ENCODE measurements around the gene DYNLT1.
"Not testable (repeated sequence)": the region's sequence is repeated elsewhere in the genome, so short reads cannot be mapped to it uniquely, and the experiment has no call there.

Gene DYNLT1

DNA sequence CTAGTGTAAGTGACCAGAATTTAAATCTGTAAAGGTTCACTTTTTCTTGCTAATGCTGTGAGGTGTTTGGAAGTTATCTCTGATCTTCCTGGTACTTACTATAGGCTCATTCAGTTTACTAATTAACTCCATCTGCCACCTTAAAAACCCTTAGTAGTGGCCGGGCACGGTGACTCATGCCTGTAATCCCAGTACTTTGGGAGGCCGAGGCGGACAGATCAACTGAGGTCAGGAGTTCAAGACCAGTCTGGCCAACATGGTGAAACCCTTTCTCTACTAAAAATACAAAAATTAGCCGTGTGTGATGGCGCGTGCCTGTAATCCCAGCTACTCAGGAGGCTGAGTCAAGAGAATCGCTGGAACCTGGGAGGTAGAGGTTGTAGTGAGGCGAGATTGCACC, 12.4 kb upstream of the DYNLT1 start:
- H3K4me2 ChIP-seq (ENCODE audit: insufficient read depth, low read length, poor library complexity, severe bottlenecking); H3K9ac ChIP-seq (ENCODE audit: low read depth, low read length, poor library complexity); H2BK120ac ChIP-seq (ENCODE audit: low read depth, low read length); H3K4ac ChIP-seq (ENCODE audit: low read length); H3K4me3 ChIP-seq (ENCODE audit: low read length in 2 of 2); H2AK5ac ChIP-seq (ENCODE audit: low read depth, low read length); H2BK12ac ChIP-seq (ENCODE audit: low read length); H3K14ac ChIP-seq (ENCODE audit: low read length); H2BK15ac ChIP-seq (ENCODE audit: low read length); H2AFZ ChIP-seq (ENCODE audit: low read length); H3K36me3 ChIP-seq (replicated peaks in 1 of 2; ENCODE audit: control insufficient read depth in 2 of 2, insufficient read depth in 2 of 2, low read length in 2 of 2); H3K27ac ChIP-seq (replicated peaks; ENCODE audit: low read length); H3K23ac ChIP-seq (ENCODE audit: low read depth, low read length, poor library complexity); H2BK5ac ChIP-seq (ENCODE audit: low read length); H3K18ac ChIP-seq (ENCODE audit: low read length); H3K9me3 ChIP-seq (replicated peaks in 1 of 2; ENCODE audit: control insufficient read depth in 2 of 2, insufficient read depth in 1 of 2, low read depth in 1 of 2, low read length in 2 of 2); H4K91ac ChIP-seq (ENCODE audit: low read depth, low read length, poor library complexity); DNase-seq (ENCODE audit: low spot score); H3K79me1 ChIP-seq (ENCODE audit: low read depth, low read length); H3K4me1 ChIP-seq (ENCODE audit: control insufficient read depth in 2 of 2, insufficient read depth in 1 of 2, low read depth in 1 of 2, low read length in 2 of 2); H4K8ac ChIP-seq (ENCODE audit: low read depth, low read length): not testable (repeated sequence)
- peaks cover 0 to 17% (median 0%) of the 10 kb centered on the region in 3 experiments for H3K27me3 ChIP-seq (ENCODE audit: control insufficient read depth in 3 of 3, insufficient read depth in 3 of 3, low read depth in 1 of 3, low read length in 3 of 3)
- no CpG with 5 or more reads among the region's 9 CpGs for WGBS, 2 donors (ENCODE audit: extremely low coverage in 2 of 2, insufficient read length in 2 of 2, insufficient replicate concordance in 1 of 2)

DNA sequence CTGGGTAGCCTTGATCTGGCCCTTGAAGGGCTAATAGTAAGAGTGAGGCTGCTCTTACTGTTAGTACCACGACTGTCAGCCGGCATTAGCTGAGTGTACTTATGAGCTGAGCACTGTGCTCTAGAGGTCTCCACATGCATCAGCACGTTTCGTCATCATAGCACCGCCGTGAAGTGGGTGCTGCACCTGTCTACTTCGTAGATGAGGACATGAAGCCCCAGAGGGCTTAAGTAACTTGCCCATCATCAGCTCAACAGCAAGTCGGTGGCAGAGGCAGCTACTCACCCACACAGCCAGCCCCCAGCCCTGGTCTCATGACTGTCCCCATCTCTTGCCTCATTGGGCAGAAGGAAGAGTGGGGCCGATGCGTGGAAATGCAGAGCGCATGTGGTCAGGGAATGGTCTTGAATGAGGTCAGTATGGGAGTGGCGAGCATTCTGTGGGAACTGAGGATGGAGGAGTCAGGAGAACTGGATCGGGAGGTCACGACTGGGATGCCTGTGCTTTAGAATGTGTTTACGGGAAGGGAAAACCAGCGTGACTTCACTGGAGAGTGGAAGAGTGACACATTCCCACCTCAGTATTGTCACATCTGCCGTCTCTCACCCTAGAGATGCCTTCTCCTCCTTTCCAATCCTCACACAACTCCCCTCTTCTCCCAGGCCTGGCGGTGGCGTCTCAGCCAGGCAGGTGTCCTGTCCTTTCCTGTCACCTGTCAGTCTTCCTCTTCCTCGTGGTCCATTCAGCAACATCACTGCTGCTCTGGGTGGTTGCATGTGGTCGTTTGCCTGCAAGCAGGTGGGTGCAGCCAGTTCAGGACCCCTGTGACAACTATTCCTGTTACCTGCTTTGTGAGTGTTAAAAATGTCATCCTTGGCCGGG, 11.3 kb upstream of the DYNLT1 start:
- H3K23ac ChIP-seq (ENCODE audit: low read depth, low read length, poor library complexity): no peak overlapping the region
- peaks cover 0 to 7% (median 0%) of the 10 kb centered on the region in 3 experiments for H3K27me3 ChIP-seq (ENCODE audit: control insufficient read depth in 3 of 3, insufficient read depth in 3 of 3, low read depth in 1 of 3, low read length in 3 of 3)
- no peak for DNase-seq (ENCODE audit: low spot score)
- no peaks in the 10 kb centered on the region for H3K36me3 ChIP-seq (replicated peaks in 1 of 2; ENCODE audit: control insufficient read depth in 2 of 2, insufficient read depth in 2 of 2, low read length in 2 of 2)
- H2BK5ac ChIP-seq (ENCODE audit: low read length): no peak overlapping the region
- no peak overlapping the region for H3K4ac ChIP-seq (ENCODE audit: low read length)
- H3K9ac ChIP-seq (ENCODE audit: low read depth, low read length, poor library complexity): no peak overlapping the region
- no peak overlapping the region for H4K8ac ChIP-seq (ENCODE audit: low read depth, low read length)
- H2BK12ac ChIP-seq (ENCODE audit: low read length): no peak overlapping the region
- H4K91ac ChIP-seq (ENCODE audit: low read depth, low read length, poor library complexity): no peak overlapping the region
- H3K18ac ChIP-seq (ENCODE audit: low read length): no peak overlapping the region
- H2BK15ac ChIP-seq (ENCODE audit: low read length): no peak overlapping the region
- no peak overlapping the region for H3K4me2 ChIP-seq (ENCODE audit: insufficient read depth, low read length, poor library complexity, severe bottlenecking)
- no CpG with 5 or more reads among the region's 22 CpGs for WGBS, 2 donors (ENCODE audit: extremely low coverage in 2 of 2, insufficient read length in 2 of 2, insufficient replicate concordance in 1 of 2)
- no peak overlapping the region for H2BK120ac ChIP-seq (ENCODE audit: low read depth, low read length)
- peaks cover 0 to 3% of the 10 kb centered on the region in 2 donors for H3K4me1 ChIP-seq (ENCODE audit: control insufficient read depth in 2 of 2, insufficient read depth in 1 of 2, low read depth in 1 of 2, low read length in 2 of 2)
- no peaks in the 10 kb centered on the region for H3K79me1 ChIP-seq (ENCODE audit: low read depth, low read length)
- H2AFZ ChIP-seq (ENCODE audit: low read length): no peak overlapping the region
- H3K9me3 ChIP-seq (replicated peaks in 1 of 2; ENCODE audit: control insufficient read depth in 2 of 2, insufficient read depth in 1 of 2, low read depth in 1 of 2, low read length in 2 of 2): no peaks in the 10 kb centered on the region
- no peak overlapping the region for H3K14ac ChIP-seq (ENCODE audit: low read length)
- no peak overlapping the region for H2AK5ac ChIP-seq (ENCODE audit: low read depth, low read length)
- no peak overlapping the region for H3K4me3 ChIP-seq (ENCODE audit: low read length in 2 of 2)
- H3K27ac ChIP-seq (replicated peaks; ENCODE audit: low read length): no peak overlapping the region

DNA sequence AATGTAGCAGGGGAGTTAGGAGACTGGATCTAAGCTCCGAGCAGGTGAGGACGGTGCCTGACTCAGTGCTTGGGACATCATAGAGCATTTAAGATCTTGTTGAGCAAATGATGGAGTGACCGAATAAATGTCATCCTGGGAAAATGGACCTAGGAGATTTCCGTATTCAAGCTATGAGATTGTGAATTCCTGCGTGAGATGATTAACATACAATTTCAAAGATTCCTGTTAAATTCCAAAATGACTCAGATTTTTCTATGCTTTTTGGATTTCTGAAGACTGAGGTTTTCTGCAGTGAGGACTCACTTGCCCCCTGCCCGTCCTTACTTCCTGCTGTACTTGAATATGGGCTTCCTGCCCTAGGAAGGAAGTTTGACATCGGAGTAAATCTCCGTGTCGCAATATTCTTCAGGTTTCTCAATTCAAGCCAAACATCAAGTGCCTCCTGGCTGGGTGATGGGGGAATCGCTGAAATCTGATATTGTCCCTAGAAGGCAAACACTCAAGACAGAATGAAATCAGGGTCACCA, 10.5 kb upstream of the DYNLT1 start:
- no peaks in the 10 kb centered on the region for H3K79me1 ChIP-seq (ENCODE audit: low read depth, low read length)
- peaks cover 0 to 6% (median 0%) of the 10 kb centered on the region in 3 experiments for H3K27me3 ChIP-seq (ENCODE audit: control insufficient read depth in 3 of 3, insufficient read depth in 3 of 3, low read depth in 1 of 3, low read length in 3 of 3)
- H4K8ac ChIP-seq (ENCODE audit: low read depth, low read length): no peak overlapping the region
- H3K27ac ChIP-seq (replicated peaks; ENCODE audit: low read length): no peak overlapping the region
- peaks cover 0 to 3% of the 10 kb centered on the region in 2 donors for H3K4me1 ChIP-seq (ENCODE audit: control insufficient read depth in 2 of 2, insufficient read depth in 1 of 2, low read depth in 1 of 2, low read length in 2 of 2)
- H3K23ac ChIP-seq (ENCODE audit: low read depth, low read length, poor library complexity): peak overlapping the region; percentile 14
- H2BK120ac ChIP-seq (ENCODE audit: low read depth, low read length): no peak overlapping the region
- H3K36me3 ChIP-seq (replicated peaks in 1 of 2; ENCODE audit: control insufficient read depth in 2 of 2, insufficient read depth in 2 of 2, low read length in 2 of 2): no peaks in the 10 kb centered on the region
- no peak for DNase-seq (ENCODE audit: low spot score)
- no peak overlapping the region for H3K4me2 ChIP-seq (ENCODE audit: insufficient read depth, low read length, poor library complexity, severe bottlenecking)
- H2AFZ ChIP-seq (ENCODE audit: low read length): peak overlapping the region; percentile 32
- H4K91ac ChIP-seq (ENCODE audit: low read depth, low read length, poor library complexity): no peak overlapping the region
- no peak overlapping the region for H3K14ac ChIP-seq (ENCODE audit: low read length)
- H2BK5ac ChIP-seq (ENCODE audit: low read length): no peak overlapping the region
- no CpG with 5 or more reads among the region's 10 CpGs for WGBS, 2 donors (ENCODE audit: extremely low coverage in 2 of 2, insufficient read length in 2 of 2, insufficient replicate concordance in 1 of 2)
- H3K9ac ChIP-seq (ENCODE audit: low read depth, low read length, poor library complexity): no peak overlapping the region
- no peak overlapping the region for H3K4ac ChIP-seq (ENCODE audit: low read length)
- H3K4me3 ChIP-seq (ENCODE audit: low read length in 2 of 2): no peak overlapping the region
- no peak overlapping the region for H2BK15ac ChIP-seq (ENCODE audit: low read length)
- H3K18ac ChIP-seq (ENCODE audit: low read length): no peak overlapping the region
- H3K9me3 ChIP-seq (replicated peaks in 1 of 2; ENCODE audit: control insufficient read depth in 2 of 2, insufficient read depth in 1 of 2, low read depth in 1 of 2, low read length in 2 of 2): no peaks in the 10 kb centered on the region
- H2AK5ac ChIP-seq (ENCODE audit: low read depth, low read length): no peak overlapping the region
- H2BK12ac ChIP-seq (ENCODE audit: low read length): no peak overlapping the region

DNA sequence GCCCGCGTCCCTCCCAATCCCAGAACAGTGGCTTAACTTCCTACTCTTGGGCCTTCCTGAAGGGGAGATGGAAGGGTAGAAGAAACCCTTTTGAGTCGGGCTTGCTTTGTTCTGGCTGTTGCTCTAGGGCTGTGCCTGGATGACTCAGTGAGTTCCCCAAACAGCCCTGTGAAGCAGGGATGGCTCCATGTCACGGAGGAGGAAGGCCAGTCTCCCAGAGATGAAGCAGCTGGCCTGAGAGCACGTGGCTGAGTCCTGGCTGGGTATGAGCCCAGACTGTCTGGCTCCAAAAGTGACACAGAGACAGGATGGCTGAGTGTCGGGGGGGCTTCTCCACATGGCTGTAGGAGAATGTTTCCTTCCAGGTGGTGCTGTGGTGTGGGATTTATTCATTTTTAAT, 10.0 kb upstream of the DYNLT1 start:
- WGBS, 2 donors (ENCODE audit: extremely low coverage in 2 of 2, insufficient read length in 2 of 2, insufficient replicate concordance in 1 of 2): no CpG with 5 or more reads among the region's 6 CpGs
- H2AK5ac ChIP-seq (ENCODE audit: low read depth, low read length): peak overlapping the region; percentile 9
- H2BK12ac ChIP-seq (ENCODE audit: low read length): no peak overlapping the region
- peak overlapping the region; percentile 32 for H2AFZ ChIP-seq (ENCODE audit: low read length)
- no peak overlapping the region for H2BK5ac ChIP-seq (ENCODE audit: low read length)
- no peak overlapping the region for H3K14ac ChIP-seq (ENCODE audit: low read length)
- no peak for DNase-seq (ENCODE audit: low spot score)
- no peak overlapping the region for H3K4me3 ChIP-seq (ENCODE audit: low read length in 2 of 2)
- no peaks in the 10 kb centered on the region for H3K9me3 ChIP-seq (replicated peaks in 1 of 2; ENCODE audit: control insufficient read depth in 2 of 2, insufficient read depth in 1 of 2, low read depth in 1 of 2, low read length in 2 of 2)
- peaks cover 0 to 11% (median 0%) of the 10 kb centered on the region in 3 experiments for H3K27me3 ChIP-seq (ENCODE audit: control insufficient read depth in 3 of 3, insufficient read depth in 3 of 3, low read depth in 1 of 3, low read length in 3 of 3)
- H3K79me1 ChIP-seq (ENCODE audit: low read depth, low read length): no peaks in the 10 kb centered on the region
- H3K9ac ChIP-seq (ENCODE audit: low read depth, low read length, poor library complexity): peak overlapping the region; percentile 70
- H3K27ac ChIP-seq (replicated peaks; ENCODE audit: low read length): no peak overlapping the region
- no peak overlapping the region for H4K8ac ChIP-seq (ENCODE audit: low read depth, low read length)
- no peak overlapping the region for H3K4ac ChIP-seq (ENCODE audit: low read length)
- H3K4me2 ChIP-seq (ENCODE audit: insufficient read depth, low read length, poor library complexity, severe bottlenecking): no peak overlapping the region
- H3K4me1 ChIP-seq (ENCODE audit: control insufficient read depth in 2 of 2, insufficient read depth in 1 of 2, low read depth in 1 of 2, low read length in 2 of 2): peaks cover 0 to 3% of the 10 kb centered on the region in 2 donors
- H3K36me3 ChIP-seq (replicated peaks in 1 of 2; ENCODE audit: control insufficient read depth in 2 of 2, insufficient read depth in 2 of 2, low read length in 2 of 2): no peaks in the 10 kb centered on the region
- peak overlapping the region; percentile 36 for H3K18ac ChIP-seq (ENCODE audit: low read length)
- H2BK15ac ChIP-seq (ENCODE audit: low read length): no peak overlapping the region
- H2BK120ac ChIP-seq (ENCODE audit: low read depth, low read length): no peak overlapping the region
- no peak overlapping the region for H4K91ac ChIP-seq (ENCODE audit: low read depth, low read length, poor library complexity)
- H3K23ac ChIP-seq (ENCODE audit: low read depth, low read length, poor library complexity): peak overlapping the region; percentile 14
